Endometrial microvascular endothelial cells (primary cell): ENCODE data around the gene STRBP. TPM values are rescaled to one million over a fixed set of nuclear protein-coding genes. Genes with fewer than 3 reads are reported as not detected.
"Not testable (repeated sequence)": the region's sequence is repeated elsewhere in the genome, so short reads cannot be mapped to it uniquely, and the experiment has no call there.

Source experiments
- in situ Hi-C: cut with HindIII; loops from 2 replicates; pipeline ENCODE4 v1.10.0; 2017; ENCODE audit warnings: low sequenced_read_pairs, low pct_unique_long_range_greater_than_20kb; ENCODE audit errors: inconsistent ontology term
- total RNA-seq: library from RNA; depleted of rRNA; stranded (reverse); fragments of >200 nt; gene quantifications from one replicate; pipeline ENCODE4 v1.2.3, GENCODE V29; 2015; ENCODE audit errors: inconsistent ontology term

The STRBP gene
- total RNA-seq, 1 donor from 2014 or later = 5.9 TPM

DNA sequence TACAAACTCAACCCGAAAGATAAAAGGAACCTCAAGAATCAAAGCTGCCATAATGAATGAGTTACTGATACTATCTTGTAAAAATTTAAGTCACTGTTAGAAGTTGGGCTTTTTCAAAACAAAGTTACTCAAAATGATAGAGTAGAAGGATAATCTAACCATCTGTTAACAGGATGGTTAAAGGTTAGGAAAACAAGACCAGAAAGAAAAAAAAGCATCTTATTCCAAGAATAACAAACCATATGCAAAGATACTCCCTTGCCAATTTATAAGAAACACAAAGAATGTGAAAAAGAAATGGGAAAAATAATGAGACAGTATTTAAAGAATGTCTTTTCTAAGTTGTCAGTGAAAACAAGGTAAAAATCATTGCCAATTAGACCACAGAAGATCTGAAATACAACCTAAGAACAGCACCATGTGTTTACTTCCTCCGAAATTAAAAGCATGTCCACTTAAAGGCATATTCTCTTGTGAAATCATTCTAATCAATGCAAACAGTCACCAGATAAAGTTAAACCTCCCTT lies 51.2 kb downstream of the STRBP start:
- in situ Hi-C loops = no loop called here

DNA sequence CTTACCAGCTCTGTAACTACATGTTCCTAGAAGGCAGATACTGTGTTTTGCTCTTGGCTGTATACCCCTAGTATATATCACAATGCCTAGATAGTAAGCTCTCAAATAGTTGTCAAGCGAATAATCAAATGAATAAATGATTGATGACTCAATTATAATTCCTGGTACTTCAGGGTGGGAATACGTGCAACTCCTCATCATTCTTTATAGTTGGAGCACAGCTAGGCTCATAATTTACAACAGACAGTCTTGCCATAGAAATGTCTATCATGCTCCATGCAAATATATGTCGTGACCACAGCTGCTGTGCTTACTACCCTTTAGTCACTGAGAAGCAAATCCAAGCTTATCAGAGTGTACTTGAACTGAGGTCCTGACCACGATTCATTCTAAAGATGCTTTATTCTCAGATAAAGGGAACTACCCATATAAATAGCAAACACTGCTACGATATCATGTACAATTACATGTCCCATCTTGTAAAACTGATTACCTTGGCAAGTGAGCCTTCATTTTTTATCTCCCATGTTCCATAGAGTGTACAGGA lies 52.1 kb downstream of the STRBP start:
- in situ Hi-C loops = no loop called here

DNA sequence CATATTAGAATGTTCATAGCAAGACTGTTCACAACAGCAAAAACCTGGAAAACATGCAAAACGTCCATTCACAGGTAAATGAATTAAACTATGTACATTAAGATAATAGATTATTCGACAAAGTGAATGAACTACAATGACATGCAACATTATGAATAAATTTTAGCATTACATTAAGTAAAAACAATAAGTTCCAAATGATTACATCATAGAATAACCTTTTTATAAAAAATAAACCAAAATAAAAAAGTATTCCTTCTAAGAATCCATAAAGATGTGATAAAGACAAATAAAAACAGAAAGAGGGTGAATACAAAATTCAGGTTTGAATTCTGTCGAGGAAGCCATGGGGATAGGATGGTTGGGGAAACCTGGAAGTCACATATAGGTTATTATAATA lies 57.3 kb downstream of the STRBP start:
- in situ Hi-C loops = no loop called here

DNA sequence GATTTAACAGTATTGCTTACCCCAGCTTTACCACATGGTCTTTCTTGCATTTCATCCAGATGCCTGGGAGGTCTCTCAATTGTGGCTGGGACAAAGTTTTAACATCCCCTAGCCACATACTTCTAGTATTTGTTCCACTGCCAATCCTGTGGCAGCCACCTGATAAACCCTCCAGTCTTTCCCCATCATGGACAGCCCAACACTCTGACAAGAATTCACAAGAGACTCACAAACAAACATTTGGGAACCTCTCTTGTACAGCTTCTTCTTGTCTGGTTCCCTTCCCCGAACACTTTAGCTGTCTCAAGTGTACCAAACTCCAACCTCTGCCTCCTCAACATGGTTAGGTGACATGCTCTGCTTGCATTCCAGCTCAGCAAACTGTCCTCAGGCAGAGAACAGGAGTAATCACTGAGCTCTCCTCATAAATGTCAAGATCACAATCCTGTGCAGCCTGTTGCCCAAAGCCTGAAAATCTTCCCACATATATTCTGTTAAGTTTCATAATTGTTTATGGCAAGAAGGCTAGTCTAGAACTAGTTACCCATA lies 59.7 kb downstream of the STRBP start:
- in situ Hi-C loops = no loop called here

DNA sequence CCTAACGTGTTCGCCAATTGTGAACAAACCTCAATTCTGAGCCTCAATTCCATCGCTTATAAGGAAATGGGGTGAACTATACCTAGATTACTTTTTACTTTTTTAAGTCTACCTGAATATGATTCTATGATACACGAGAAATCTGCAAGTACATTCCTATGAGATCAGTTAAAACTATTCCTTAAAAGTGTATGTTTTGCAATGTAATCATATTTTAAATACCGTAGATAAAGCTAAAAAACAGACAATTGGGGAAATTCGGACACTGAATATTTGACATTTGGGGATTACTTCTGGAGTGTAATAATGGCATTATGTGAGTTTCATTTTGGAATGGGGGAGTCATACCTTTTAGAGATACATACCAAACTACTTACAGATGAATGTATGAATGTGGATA lies 62.3 kb downstream of the STRBP start:
- in situ Hi-C loops = no loop called here

DNA sequence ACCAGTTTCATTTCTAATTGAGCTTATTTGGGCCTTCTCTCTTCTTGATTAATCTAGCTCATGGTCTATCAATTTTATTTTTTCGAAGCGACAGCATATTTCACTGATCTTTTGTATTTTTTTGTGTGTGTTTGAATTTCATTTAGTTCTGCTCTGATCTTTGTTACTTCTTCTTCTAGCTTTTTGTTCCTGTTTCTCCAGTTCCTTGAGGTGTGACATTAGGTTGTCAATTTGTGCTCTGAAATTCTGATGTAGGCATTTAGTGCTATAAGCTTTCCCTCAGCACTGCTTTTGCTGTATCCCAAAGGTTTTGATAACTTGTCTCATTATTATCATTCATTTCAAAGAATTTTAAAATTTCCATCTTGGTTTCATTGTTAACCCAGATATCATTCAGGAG lies 67.3 kb downstream of the STRBP start:
- in situ Hi-C loops = no loop called here

DNA sequence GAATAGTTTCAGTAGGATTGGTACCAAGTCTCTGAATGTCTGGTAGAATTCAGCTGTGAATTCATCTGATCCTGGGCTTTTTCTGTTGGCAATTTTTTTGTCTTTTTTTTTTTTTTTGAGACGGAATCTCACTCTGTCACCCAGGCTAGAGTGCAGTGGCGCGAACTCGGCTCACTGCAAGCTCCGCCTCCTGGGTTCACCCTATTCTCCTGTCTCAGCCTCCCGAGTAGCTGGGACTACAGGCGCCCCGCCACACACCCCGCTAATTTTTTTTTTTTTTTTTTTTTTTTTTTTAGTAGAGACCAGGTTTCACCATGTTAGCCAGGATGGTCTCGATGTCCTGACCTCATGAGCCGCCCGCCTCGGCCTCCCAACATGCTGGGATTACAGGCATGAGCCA lies 67.9 kb downstream of the STRBP start:
- in situ Hi-C loops = not testable (repeated sequence)

DNA sequence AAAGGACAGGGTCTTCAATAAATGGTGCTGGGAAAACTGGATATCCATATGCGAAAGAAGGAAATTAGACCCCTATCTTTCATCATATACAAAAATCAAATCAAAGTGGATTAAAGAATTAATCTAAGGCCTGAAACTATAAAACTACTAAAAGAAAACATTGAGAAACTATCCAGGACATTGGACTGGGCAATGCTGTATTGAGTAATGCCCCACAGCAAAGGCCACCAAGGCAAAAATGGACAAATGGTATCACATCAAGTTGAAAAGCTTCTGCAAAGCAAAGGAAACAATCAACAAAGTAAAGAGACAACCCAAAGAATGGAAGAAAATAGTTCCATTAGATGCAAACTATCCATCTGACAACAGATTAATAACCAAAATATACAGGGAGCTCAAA lies 72.3 kb downstream of the STRBP start:
- in situ Hi-C loops = no loop called here

DNA sequence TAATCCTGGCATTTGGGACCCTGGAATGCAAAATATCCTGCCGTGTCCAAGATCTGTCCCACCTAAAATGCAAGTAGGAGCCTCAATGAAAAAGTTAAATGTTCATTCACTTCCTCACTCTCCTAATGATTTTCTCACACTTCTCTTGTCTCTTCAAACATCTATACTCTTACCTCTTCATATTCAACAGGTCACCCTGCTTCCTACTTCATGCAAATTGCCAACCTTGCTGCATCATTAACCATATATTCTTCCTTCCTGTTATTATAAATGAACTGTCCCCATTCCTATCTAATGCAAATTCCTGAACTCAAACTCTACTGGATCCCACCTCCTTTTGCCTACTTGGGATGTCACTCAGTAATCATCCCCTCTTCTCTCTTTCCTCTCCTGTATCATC lies 74.4 kb downstream of the STRBP start:
- in situ Hi-C loops = no loop called here

DNA sequence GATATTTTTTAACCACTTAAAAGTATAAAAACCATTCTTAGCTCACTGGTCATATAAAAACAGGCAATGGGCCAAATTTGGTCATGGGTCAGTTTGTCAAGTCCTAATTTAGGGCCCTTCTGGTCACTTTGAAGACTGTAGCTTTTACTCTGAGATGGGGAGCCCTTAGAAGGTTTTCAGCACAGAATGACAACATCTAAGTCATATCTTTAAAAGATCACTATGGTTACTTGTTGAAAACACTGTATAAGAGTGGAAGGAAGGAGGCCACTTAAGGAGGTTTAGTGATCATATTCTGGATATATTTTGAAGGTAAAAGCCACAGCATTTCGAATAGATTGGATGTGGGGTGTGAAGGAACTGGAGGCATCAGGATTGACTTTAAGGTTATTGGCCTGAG lies 76.7 kb downstream of the STRBP start:
- in situ Hi-C loops = no loop called here

DNA sequence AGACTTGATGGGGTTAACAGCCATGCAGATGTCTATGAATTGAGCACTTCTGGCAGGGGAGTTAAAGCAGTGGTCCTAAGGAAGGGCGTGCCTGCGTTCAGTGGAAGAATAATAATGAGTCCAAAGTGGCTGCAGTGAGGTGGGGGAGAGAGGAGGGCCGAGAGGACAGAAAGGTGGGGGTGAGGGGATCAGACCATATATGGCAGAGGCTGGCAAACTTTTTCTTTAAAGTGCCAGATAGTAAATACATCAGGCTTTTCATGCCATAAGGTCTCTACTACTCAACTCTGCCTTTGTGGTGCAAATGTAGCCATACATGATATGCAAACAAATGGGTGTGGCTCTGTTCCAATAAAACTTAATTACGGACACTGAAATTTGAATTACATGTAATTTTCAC lies 77.1 kb downstream of the STRBP start:
- in situ Hi-C loops = no loop called here

DNA sequence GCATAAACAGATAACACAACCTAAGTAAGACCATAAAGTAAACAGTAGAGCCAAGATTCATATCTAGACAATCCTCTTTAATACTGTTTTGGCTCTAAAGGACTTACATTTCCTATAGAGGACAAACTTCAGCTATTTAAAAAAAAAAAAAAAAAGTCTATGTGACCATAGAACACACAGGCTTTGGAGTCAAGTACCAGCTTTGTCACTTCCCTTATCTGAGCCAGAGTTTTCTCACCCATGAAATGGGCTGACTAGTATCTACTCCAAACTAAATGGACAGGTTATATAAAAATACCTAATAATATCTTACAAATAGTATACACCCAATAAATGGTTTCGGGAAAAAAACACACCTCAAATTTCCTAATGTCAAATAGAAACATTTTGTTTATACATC lies 81.3 kb downstream of the STRBP start:
- in situ Hi-C loops = no loop called here

DNA sequence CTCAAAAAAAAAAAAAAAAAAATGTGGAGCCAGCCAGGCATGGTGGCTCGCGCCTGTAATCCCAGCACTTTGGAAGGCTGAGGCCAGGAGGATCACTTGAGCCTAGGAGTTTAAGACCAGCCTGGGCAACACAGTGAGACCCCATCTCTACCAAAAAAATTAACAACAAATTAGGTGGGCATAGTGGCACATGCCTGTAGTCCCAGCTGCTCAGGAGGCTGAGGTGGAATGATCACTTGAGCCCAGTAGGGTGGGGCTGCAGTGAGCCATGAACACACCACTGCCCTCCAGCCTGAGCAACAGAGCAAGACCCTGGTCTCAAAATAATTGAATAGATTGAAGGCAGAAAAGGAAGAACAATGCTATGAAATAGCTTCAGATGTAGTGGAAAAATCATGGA lies 82.4 kb downstream of the STRBP start:
- in situ Hi-C loops = not testable (repeated sequence)

DNA sequence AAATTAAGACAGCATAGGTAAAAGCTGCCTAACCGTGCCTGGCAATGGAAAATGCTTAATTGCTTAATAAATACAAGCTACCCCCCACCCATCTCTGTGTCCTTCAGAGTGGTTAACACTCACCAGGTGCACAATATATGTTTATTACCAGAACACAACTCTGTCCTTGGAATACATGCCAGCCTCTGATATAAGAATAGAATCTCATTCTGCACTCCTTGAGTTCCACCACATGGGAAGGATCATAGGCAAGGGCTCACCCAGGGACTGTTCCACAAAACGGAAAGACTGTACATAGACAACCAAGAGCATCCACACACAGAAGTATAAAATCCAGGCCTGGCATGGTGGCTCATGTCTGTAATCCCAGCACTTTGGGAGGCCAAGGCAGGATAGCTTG lies 91.4 kb downstream of the STRBP start:
- in situ Hi-C loops = no loop called here

DNA sequence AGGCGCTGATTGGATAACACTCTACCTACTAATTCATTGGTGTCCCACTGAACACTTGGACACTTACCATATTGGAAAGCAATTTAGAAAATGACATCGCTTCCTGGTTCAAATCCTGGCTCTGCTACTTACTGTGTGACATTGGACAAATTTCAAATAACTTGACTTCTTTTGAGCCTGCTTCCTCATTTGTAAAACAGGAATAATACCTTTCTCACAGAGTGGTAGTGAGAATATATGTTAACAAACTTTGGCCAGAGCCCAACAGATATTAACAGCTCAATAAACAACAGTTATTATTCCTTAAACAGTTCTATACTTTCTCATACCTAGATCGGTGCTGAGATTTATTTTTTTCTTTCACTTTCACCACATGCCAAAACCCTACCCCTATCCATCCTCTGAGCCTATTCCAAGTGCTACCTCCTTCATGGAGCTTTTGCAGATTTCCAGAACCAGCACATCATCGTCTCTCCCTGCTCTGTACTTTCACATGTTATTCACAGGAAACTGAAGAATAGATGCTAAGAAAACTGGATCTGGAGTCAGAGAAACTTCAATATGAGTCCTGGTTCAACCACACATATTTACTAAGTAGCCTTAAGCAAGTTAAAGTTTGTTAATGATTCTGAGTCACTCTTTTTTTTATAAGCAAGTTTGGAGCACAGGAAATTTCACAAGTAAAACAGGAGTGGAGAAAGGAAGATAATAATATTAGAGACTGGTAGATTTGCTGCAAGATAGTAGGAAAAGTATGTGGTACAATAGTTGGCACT lies 92.3 kb downstream of the STRBP start:
- in situ Hi-C loops = no loop called here

DNA sequence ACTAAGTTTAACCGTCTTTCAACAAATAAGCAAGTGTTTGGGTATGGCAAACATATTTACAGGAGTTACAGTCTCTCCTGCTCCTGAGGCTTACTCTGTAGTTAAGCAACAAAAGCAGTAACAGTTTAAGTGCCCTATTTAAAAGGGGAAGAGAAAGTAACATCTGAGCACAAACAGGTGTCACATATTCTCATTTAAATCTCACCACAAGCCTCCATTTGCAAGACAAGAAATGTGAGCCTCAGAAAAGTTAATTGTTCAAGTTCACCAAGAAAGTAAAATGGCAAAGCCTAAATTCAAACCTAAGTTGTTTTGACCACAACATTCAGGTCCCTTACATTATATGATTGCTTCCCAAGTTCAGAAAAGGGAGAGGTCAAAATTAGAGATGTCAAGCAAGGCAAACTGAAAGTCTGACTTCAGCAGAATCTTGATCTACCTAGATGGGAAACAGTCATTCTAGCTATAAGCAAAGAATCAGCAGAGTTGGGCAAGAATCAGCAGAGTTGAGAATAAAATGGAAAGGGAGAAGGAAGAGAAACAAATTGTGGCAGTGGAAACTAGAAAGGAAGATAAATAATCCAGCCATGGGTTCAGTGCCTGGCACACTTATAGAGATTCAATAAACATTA lies 93.4 kb downstream of the STRBP start:
- in situ Hi-C loops = no loop called here

DNA sequence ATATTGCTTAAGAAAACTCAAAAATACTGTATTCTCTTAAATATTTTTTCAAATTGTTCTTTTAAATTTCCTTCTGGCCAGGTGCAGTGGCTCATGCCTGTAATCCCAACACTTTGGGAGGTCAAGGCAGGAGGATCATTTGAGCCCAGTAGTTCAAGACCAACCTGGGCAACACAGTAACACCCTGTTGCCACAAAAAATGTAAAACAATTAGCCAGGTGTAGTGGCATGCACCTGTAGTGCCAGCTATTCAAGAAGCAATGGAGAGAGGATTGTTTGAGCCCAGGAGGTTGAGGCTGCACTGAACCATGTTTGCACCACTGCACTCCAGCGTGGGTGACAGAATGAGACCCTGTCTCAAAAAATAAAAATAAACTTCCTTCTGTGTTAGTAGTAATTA lies 94.3 kb downstream of the STRBP start:
- in situ Hi-C loops = no loop called here

DNA sequence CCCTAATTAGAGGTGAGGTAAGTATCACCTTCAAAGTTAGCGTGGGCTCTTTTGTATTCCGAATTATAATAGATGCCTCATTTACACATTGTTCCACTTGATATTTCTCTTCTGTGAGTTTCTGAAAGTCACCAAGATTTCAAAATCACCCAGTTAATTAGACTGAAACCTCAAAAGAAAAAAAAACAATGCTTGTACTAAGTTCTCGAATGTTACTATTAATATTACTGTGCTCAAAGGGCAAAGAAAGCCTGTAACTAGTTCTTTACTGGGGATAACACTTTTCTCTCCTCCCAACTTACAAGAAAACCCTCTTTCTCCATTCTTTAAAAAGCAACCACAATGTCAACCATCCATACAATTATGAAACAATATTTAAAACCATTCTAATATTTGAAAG lies 98.5 kb downstream of the STRBP start:
- in situ Hi-C loops = no loop called here

DNA sequence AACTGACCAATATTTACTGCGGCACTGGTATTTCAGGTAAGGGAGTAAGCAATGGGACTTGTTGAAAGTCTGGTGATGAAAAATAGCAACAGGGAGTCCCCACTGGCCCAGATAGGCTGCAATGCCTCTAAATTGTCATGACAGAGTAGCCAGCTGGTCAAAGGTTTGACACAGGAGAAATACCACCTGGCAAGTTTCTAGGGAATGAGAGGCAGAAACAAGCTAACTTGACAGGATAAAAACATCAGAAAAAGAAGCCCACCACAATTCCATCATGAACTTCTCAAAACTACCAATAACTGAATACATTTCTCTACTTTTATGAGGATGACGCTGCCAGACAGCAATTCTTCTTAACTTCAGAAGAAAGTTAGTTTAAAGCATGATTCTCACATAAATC lies 99.8 kb downstream of the STRBP start:
- in situ Hi-C loops = no loop called here

DNA sequence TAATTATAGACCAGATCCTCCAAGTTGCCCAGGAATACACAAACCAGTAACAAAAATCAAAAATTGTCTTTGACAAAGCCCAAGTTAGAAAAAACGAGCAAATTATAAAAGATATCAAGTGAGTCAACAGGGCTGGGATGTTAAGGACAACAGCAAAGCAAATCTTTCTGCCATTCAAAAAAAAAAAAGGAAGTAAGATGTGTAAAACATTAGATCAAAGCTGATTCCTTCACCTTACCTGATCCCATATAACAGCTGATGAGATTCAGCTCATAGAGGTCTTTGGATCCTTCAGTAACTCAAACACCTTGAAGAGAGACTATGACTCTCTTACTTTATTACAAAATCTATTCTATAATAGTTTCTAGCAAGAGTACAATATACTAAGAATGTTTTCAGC lies 100.9 kb downstream of the STRBP start:
- in situ Hi-C loops = no loop called here
